SU-DHL-6 (cell line): ENCODE measurements around the gene CNTN1.

ENCODE experiments used
- H2AFZ ChIP-seq: fragments of 200-600 bp; sonication (generic); 2 replicates; pipeline ENCODE4 v1.6.1; 2014; ENCODE audit warnings: low read depth, mild to moderate bottlenecking, moderate library complexity, mixed read lengths, antibody characterized with exemption, low read length; ENCODE audit not compliant: severe bottlenecking
- H3F3A ChIP-seq: fragments of 200-600 bp; shearing (Covaris generic); 2 replicates; pipeline ENCODE4 v1.6.0; 2016; ENCODE audit warnings: antibody characterized with exemption, mild to moderate bottlenecking; ENCODE audit not compliant: insufficient read depth
- H3K27ac ChIP-seq: fragments of 200-600 bp; sonication (generic); 2 replicates; pipeline ENCODE4 v1.5.1; 2016; ENCODE audit warnings: low read depth, mild to moderate bottlenecking, low read length, moderate library complexity, mixed read lengths
- H3K27me3 ChIP-seq: fragments of 200-600 bp; sonication (generic), shearing (Covaris generic); 2 replicates; pipeline ENCODE4 v1.6.0; 2014; ENCODE audit warnings: mild to moderate bottlenecking, low read length
- H3K36me3 ChIP-seq: fragments of 200-600 bp; sonication (generic); 2 replicates; pipeline ENCODE4 v1.6.1; 2014; ENCODE audit warnings: mild to moderate bottlenecking, low read length, mixed read lengths
- H3K4me2 ChIP-seq: fragments of 300-600, 200-600 bp; shearing (Covaris generic), sonication (generic); 2 replicates; pipeline ENCODE4 v1.6.0; 2014; ENCODE audit warnings: low read length, low read depth, mild to moderate bottlenecking; ENCODE audit not compliant: poor library complexity, severe bottlenecking
- H3K4me3 ChIP-seq: fragments of 200-600 bp; sonication (generic); 2 replicates; pipeline ENCODE4 v1.5.1; 2014; ENCODE audit warnings: antibody characterized with exemption, low read length, mild to moderate bottlenecking, mixed read lengths; ENCODE audit not compliant: insufficient read depth, poor library complexity, severe bottlenecking
- H3K79me2 ChIP-seq: fragments of 200-600 bp; sonication (generic); 2 replicates; pipeline ENCODE4 v1.6.1; 2014; ENCODE audit warnings: mild to moderate bottlenecking, low read length, moderate library complexity; ENCODE audit not compliant: insufficient read depth
- H3K9ac ChIP-seq: fragments of 200-600 bp; sonication (generic); 2 replicates; pipeline ENCODE4 v1.7.0; 2014; ENCODE audit warnings: mild to moderate bottlenecking, low read length
- H3K9me2 ChIP-seq: fragments of 200-600 bp; sonication (generic); replicated peaks from 2 replicates; pipeline ENCODE4 v1.6.1; 2014; ENCODE audit warnings: low read length; ENCODE audit not compliant: insufficient read depth
- H3K9me3 ChIP-seq: fragments of 200-600 bp; sonication (generic); 2 replicates; pipeline ENCODE4 v1.6.1; 2014; ENCODE audit warnings: low read length, mixed read lengths; ENCODE audit not compliant: insufficient read depth
- H4K20me1 ChIP-seq: fragments of 200-600 bp; sonication (generic); 2 replicates; pipeline ENCODE4 v1.6.1; 2014; ENCODE audit warnings: low read depth, mild to moderate bottlenecking, antibody characterized with exemption, low read length, moderate library complexity, mixed read lengths
- EZH2phosphoT487 ChIP-seq: fragments of 200-600 bp; sonication (generic), shearing (Covaris generic); conservative IDR thresholded peaks from 2 replicates; pipeline ENCODE4 v1.6.1; 2018; ENCODE audit warnings: mild to moderate bottlenecking, antibody characterized with exemption, low read length, moderate library complexity, mixed read lengths
- TF ChIP-seq, protein P1 (sequence below): fragments of 200-600 bp; sonication (generic); IDR thresholded peaks from one replicate; pipeline ENCODE4 v1.5.1; 2017; ENCODE audit warnings: antibody characterized with exemption, mild to moderate bottlenecking, low read length, moderate library complexity; ENCODE audit not compliant: insufficient read depth, poor library complexity, severe bottlenecking

The CNTN1 gene

DNA sequence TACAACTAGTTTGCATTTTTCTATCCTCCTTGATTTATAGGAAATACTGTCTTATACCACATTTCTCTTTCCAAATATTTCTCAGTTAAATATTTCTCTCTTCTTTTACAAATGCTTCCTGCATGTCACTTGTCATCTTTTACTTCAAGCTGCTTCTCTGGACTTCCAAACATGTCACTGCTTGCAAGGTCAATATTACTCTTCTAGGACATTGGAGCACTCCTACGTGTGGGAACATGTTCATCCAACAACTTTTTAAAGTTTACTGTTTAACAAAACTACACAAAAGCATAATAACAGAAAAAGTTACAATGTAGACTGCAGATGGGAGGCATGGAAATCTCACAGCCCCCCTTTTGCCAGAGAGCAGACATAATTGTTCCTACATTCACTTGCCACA is 28.5 kb upstream of the CNTN1 start:
- H2AFZ ChIP-seq = no peak overlapping the region

DNA sequence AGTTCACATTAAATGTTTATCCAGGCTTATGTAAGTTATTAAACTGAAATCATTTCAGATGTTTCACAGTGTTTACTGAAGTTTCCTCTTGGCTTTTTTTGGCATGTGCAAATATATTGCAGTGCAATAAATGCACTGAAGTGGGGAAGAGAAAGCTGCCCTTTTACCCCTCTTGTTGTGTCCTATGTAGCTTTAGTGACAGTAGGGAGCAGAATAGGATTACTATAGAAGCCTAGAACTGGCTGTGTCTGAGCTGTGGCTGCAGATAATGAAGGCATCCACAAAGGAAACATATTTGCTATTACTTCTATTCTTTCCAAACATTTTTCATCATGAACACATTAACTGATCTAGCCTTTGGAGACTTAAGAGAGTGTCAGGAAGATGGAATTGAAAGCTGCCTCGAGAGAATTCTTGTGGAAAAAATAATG is 24.1 kb upstream of the CNTN1 start:
- Histone ChIP-seq H3K27me3 (no peaks in the 10 kb centered on the region), H2AFZ (no peak overlapping the region), H3K4me2 (no peak overlapping the region), H3K79me2 (no peaks in the 10 kb centered on the region), H3K9me3 (no peaks in the 10 kb centered on the region), H3K9me2 (no peaks in the 10 kb centered on the region), H3K4me3 (no peak overlapping the region), H4K20me1 (no peaks in the 10 kb centered on the region), H3K36me3 (no peaks in the 10 kb centered on the region), H3F3A (no peaks in the 10 kb centered on the region), H3K9ac (no peak overlapping the region), H3K27ac (no peak overlapping the region)
- TF ChIP-seq, protein P1, sequence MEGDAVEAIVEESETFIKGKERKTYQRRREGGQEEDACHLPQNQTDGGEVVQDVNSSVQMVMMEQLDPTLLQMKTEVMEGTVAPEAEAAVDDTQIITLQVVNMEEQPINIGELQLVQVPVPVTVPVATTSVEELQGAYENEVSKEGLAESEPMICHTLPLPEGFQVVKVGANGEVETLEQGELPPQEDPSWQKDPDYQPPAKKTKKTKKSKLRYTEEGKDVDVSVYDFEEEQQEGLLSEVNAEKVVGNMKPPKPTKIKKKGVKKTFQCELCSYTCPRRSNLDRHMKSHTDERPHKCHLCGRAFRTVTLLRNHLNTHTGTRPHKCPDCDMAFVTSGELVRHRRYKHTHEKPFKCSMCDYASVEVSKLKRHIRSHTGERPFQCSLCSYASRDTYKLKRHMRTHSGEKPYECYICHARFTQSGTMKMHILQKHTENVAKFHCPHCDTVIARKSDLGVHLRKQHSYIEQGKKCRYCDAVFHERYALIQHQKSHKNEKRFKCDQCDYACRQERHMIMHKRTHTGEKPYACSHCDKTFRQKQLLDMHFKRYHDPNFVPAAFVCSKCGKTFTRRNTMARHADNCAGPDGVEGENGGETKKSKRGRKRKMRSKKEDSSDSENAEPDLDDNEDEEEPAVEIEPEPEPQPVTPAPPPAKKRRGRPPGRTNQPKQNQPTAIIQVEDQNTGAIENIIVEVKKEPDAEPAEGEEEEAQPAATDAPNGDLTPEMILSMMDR = no peak
- no peak for TF ChIP-seq EZH2phosphoT487

More for the DNA sequence above, 28.5 kb upstream of the CNTN1 start:
- Histone ChIP-seq H4K20me1 (no peaks in the 10 kb centered on the region), H3K9me2 (no peaks in the 10 kb centered on the region), H3K79me2 (no peaks in the 10 kb centered on the region), H3K9me3 (no peaks in the 10 kb centered on the region), H3K9ac (no peak overlapping the region), H3K4me2 (no peak overlapping the region), H3K4me3 (no peak overlapping the region), H3K27me3 (no peaks in the 10 kb centered on the region), H3K36me3 (no peaks in the 10 kb centered on the region), H3F3A (no peaks in the 10 kb centered on the region), H3K27ac (no peak overlapping the region)
- TF ChIP-seq EZH2phosphoT487 = no peak
- TF ChIP-seq, protein P1 = no peak

DNA sequence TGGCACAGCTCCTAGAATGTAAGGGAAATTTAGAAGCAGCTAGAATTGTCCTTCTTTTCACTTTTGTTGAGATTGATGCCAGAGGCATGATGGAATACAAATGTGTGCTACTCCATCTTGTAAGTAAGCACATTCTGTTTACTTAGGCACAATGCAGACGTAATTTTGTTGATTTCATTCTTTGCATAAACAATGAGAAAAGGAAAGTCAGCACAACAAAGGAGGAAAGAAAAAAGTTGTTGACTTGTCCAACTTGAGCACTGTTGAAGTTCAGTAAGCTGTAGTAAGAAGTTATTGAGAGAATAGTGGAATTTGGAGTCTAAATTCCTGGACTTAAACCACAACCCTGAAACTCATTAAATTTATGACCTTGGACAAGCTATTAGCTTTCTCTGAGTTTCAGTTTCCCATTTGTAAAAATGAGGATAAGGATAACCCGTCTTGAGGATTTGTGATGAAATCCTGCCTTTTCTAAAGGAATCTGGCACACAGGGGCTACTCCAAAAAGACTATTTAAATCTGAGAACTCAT is 19.4 kb upstream of the CNTN1 start:
- Histone ChIP-seq H3K27me3 (no peaks in the 10 kb centered on the region), H2AFZ (no peak overlapping the region), H3F3A (no peaks in the 10 kb centered on the region), H3K27ac (no peak overlapping the region), H3K36me3 (no peaks in the 10 kb centered on the region), H3K79me2 (no peaks in the 10 kb centered on the region), H3K4me3 (no peak overlapping the region), H3K4me2 (no peak overlapping the region), H3K9ac (no peak overlapping the region), H3K9me2 (no peaks in the 10 kb centered on the region), H3K9me3 (no peaks in the 10 kb centered on the region), H4K20me1 (no peaks in the 10 kb centered on the region)
- TF ChIP-seq EZH2phosphoT487 = no peak
- TF ChIP-seq, protein P1 = no peak
